GM12865 (cell line): ENCODE measurements around the gene SEMA3A.

Source experiments
- DNase-seq: peaks from one replicate; pipeline ENCODE4 v3.0.0; 2010; ENCODE audit warnings: low read depth
- H3K4me3 ChIP-seq: 2 replicates; pipeline ENCODE4 v1.5.1; 2011; ENCODE audit warnings: mild to moderate bottlenecking, low read depth, low read length, control low read depth
- CTCF ChIP-seq: IDR thresholded peaks from 2 replicates; pipeline ENCODE4 v1.5.1; 2011; ENCODE audit warnings: low read length, control low read depth, low read depth, inconsistent platforms; ENCODE audit not compliant: insufficient read depth; ENCODE audit errors: missing control alignments

Gene SEMA3A

GRCh38 chr7:84083846-84084245 lies 110.7 kb downstream of the SEMA3A start:
- no peak overlapping the region for H3K4me3 ChIP-seq
- no peak for TF ChIP-seq CTCF
- DNase-seq: no peak

- DNase-seq: no peak
- TF ChIP-seq CTCF: no peak
- no peak overlapping the region for H3K4me3 ChIP-seq
Observed at GRCh38 chr7:84081973-84082522, 112.5 kb downstream of the SEMA3A start.

GRCh38 chr7:84077336-84077735 lies 117.3 kb downstream of the SEMA3A start:
- no peak overlapping the region for H3K4me3 ChIP-seq
- no peak for DNase-seq
- no peak for TF ChIP-seq CTCF

DNA sequence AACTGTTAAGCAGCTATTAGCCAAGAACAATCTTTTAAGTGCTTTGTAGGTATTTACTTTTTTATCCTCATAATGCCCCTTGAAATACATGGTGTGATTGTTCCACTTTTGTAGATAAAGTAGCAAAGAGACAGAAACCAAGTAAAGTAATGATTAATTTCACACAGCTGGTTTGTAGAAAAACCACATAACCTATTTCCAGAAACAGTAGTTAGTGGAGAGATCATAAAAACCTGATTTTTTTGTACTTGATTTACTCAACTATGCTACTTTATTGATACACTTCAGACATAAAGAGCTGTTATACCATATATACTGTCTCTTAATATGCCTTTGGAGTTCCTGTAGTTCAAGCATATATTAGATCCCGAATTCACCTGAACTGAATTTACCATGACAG lies 118.4 kb downstream of the SEMA3A start:
- DNase-seq: no peak
- H3K4me3 ChIP-seq: no peak overlapping the region
- no peak for TF ChIP-seq CTCF

DNA sequence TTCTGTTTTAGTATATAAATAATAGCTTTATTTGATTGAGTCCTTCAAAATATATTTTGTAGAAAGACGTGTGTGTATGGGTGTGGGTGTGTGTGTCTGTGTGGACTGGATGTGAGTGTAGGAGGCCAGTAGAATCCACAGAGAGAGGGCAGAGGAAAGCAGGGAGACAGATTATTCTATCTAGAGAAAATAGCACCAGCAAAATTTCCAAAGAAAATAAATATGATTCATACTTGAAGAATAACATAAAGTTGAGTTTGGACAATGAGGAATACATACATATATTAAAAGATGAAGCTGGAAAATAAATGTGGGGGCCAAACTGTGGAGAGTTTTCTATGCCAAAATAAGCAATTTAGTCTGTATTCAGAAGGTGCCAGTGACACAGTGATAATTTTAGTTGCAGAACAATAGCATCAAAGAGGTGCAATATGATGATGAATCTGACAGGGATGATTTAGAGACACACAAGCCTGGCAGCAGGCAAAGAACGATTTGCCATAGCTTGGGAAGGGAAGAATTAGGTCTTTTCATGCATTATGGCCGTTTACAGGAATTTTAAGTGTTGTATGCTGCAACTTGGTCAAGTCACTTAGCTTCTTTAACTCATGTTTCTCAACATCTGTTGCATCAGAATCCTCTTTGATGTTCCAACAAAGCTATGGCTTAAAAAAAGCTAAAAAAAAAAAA lies 121.3 kb downstream of the SEMA3A start:
- no peak for DNase-seq
- H3K4me3 ChIP-seq: no peak overlapping the region
- TF ChIP-seq CTCF: no peak

DNA sequence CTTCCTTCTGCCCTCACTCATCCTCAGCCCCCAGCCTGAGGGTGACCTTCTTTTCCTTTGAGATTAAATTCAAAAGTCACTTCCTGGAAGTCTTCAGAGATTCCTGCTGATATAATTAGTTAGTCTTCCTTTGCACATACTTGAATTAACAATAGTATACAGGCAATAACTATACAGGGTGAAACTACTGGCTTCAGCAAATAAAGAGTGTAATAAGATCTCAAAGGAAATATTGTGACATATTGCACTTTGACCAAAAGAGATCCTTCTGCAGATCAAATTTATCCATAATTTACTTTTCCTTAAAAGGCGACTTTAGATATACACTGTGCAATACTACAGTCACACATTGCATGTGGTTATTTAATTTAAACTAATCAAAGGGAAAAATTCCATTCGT lies 123.8 kb downstream of the SEMA3A start:
- DNase-seq: no peak
- no peak for TF ChIP-seq CTCF
- H3K4me3 ChIP-seq: no peak overlapping the region

GRCh38 chr7:84069999-84070500 lies 124.5 kb downstream of the SEMA3A start:
- no peak overlapping the region for H3K4me3 ChIP-seq
- no peak for TF ChIP-seq CTCF
- DNase-seq: no peak
